ENCODE measurements around the gene FBXO45. TPM values are rescaled to one million over a fixed set of nuclear protein-coding genes. Genes with fewer than 3 reads are reported as not detected.

FBXO45 gene
- polyA plus RNA-seq, 2 of the 4 experiments (the other 2 are of a cell fraction): 6.8 to 19.4 TPM

- TF ChIP-seq ELK1 (IDR thresholded peaks at IDR 0.05; ENCODE audit: low read depth, low read length): no peak
- no peak for TF ChIP-seq TP53 (CRISPR knock-in tag; IDR thresholded peaks at IDR 0.05)
- no peak for TF ChIP-seq ESRRA (IDR thresholded peaks at IDR 0.05; ENCODE audit: borderline replicate concordance, low read length)
These were observed 37.0 kb upstream of the FBXO45 start (continued) for GRCh38 chr3:196531418-196531817.

- TF ChIP-seq KDM1A (IDR thresholded peaks at IDR 0.05; ENCODE audit: low read depth) (no peak), PBX3 (IDR thresholded peaks at IDR 0.05) (no peak), MAX (IDR thresholded peaks at IDR 0.05) (no peak), TFCP2L1 (CRISPR knock-in tag; IDR thresholded peaks at IDR 0.05) (no peak), FOSB (CRISPR knock-in tag; IDR thresholded peaks at IDR 0.05) (no peak), E2F6 (IDR thresholded peaks at IDR 0.05; ENCODE audit: borderline replicate concordance, low read depth) (no peak), HES2 (IDR thresholded peaks at IDR 0.05) (no peak), USF2 (IDR thresholded peaks at IDR 0.05) (no peak), ZNF302 (CRISPR knock-in tag; IDR thresholded peaks at IDR 0.05) (no peak)
- Histone ChIP-seq H3K27ac (no peak overlapping the region), H3K9me3 (no peaks in the 10 kb centered on the region), H3K4me3 (no peak overlapping the region), H3K4me2 (no peak overlapping the region), H3K4me1 (peaks cover under 1% of the 10 kb centered on the region; the same call in 1 of the 3 replicates)
- ChIA-PET POLR2A (no interaction called here), CTCF (no interaction called here)
- no peak for ATAC-seq
- WGBS (ENCODE audit: missing lambda C conversion rate): 76% methylated on average over 12 of the region's 14 CpGs
- no peak for FAIRE-seq
- no peak for DNase-seq (ENCODE audit: low read depth in 1 of 2, low spot score in 1 of 2)
These were observed 35.2 kb upstream of the FBXO45 start for GRCh38 chr3:196533260-196533681.

GRCh38 chr3:196537319-196537984 is 31.0 kb upstream of the FBXO45 start:
- Histone ChIP-seq H3K27ac (no peak overlapping the region), H3K4me3 (no peak overlapping the region), H3K4me1 (no peaks in the 10 kb centered on the region), H3K9me3 (no peaks in the 10 kb centered on the region), H3K4me2 (no peak overlapping the region)
- TF ChIP-seq FOSL2 (IDR thresholded peaks at IDR 0.05) (no peak), FOSL2 (CRISPR knock-in tag; IDR thresholded peaks at IDR 0.05) (no peak), ZFP36 (IDR thresholded peaks at IDR 0.05; ENCODE audit: borderline replicate concordance, partially characterized antibody) (no peak), MAX (IDR thresholded peaks at IDR 0.05) (no peak), RAD21 (conservative IDR thresholded peaks at IDR 0.05 in 1 of 2, IDR thresholded peaks at IDR 0.05 in 1 of 2) (peak in 1 of 2 experiments; percentile 32; a peak in 1 of 5 replicates), CTCF (IDR thresholded peaks at IDR 0.05) (peak; percentile 43)
- DNase-seq (ENCODE audit: low read depth in 1 of 2, low spot score in 1 of 2) (no peak), FAIRE-seq (no peak), ATAC-seq (no peak)
- ChIA-PET POLR2A (no interaction called here), CTCF (interaction anchor here (0.6 to 2.3 kb wide), 8 partner anchors 9 to 147 kb away, joined by 3 to 9 read pairs (median 3); no protein-coding TSS in a partner anchor)
- WGBS (ENCODE audit: missing lambda C conversion rate): 48% methylated on average over 12 of the region's 18 CpGs

Measured in A549 (cell line).